Measurements from ENCODE around the gene CACNA1G. TPM values are rescaled to one million over a fixed set of nuclear protein-coding genes. Genes with fewer than 3 reads are reported as not detected.

CACNA1G gene
- total RNA-seq, 1 donor from 2014 or later: 0.08 TPM

DNA sequence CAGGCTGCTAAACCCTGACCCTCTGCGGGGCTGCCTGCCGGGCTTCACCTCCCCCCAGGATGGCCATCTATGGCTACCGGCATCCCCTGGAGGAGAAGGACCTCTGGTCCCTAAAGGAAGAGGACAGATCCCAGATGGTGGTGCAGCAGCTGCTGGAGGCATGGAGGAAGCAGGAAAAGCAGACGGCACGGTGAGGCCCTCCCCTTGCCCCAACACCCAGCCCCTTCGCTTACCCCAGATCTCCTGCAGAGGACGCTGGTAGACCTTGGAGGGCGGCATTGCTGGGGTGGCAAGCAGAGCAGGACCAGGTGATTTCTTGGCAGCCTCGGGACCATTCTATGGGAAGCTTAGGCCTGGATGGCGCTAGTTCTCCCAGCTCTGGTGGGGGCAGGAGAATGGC is 98.7 kb downstream of the CACNA1G start:
- no peak for ATAC-seq

GRCh38 chr17:50660042-50660886 is 99.7 kb downstream of the CACNA1G start:
- ATAC-seq: peak; percentile 14

- ATAC-seq: no peak
Measured at GRCh38 chr17:50660887-50661345, 100.4 kb downstream of the CACNA1G start.

- no peak for ATAC-seq
Measured at GRCh38 chr17:50661348-50661747, 100.8 kb downstream of the CACNA1G start.

GRCh38 chr17:50661795-50662391 is 101.4 kb downstream of the CACNA1G start:
- ATAC-seq: peak; percentile 83

- no peak for ATAC-seq
Measured at GRCh38 chr17:50662632-50663225, 102.2 kb downstream of the CACNA1G start.

- ATAC-seq: no peak
Measured at GRCh38 chr17:50663812-50664374, 103.4 kb downstream of the CACNA1G start.

DNA sequence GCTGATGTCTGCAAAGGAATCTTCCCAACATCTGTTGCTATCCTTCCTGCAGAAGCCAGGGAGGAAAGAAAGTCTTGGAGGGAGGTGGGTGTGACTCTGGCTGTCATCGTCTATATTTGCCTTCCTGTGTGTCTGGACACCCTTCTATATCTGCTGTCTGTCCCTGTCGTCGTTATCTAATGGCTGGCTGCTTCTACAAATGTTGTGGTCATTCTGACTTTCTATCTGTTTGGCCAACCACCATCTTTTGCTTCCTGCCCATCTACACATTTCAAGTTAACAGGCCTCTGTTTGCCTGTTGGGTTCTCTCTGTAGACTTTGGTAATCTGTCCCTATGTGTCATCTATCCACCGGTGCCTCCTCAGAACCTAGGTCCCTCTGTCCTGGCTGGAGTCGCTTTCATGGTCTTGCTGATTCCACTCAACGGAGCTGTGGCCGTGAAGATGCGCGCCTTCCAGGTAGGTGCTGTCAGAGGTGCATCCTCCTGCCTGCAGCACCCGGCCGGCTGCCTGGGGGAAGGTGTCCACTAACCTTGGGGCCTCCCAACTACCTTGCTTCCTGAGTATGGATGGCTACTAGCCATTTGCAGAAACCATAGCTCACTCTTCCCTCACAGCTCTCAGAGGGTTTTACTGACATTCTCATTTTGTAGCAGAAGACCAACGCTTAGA is 104.4 kb downstream of the CACNA1G start:
- no peak for ATAC-seq

DNA sequence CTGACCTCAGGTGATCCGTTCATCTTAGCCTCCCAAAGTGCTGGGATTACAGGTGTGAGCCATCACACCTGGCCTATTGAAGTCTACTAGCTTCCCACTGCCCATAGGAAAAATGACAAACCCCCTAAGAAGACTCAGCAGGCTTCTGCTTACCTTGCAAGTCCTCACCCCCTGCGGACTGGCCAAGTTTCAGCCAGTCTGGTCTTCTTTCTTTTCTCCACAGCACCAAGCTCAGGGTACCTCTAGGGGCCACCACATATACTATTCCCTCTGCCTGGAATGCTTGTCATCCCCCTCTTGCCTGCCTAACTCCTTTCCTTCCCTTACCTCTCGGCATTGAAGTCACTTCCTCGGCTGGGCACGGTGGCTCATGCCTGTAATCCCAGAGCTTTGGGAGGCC is 105.3 kb downstream of the CACNA1G start:
- no peak for ATAC-seq

- no peak for ATAC-seq
Measured at GRCh38 chr17:50666316-50666715, 105.8 kb downstream of the CACNA1G start.

DNA sequence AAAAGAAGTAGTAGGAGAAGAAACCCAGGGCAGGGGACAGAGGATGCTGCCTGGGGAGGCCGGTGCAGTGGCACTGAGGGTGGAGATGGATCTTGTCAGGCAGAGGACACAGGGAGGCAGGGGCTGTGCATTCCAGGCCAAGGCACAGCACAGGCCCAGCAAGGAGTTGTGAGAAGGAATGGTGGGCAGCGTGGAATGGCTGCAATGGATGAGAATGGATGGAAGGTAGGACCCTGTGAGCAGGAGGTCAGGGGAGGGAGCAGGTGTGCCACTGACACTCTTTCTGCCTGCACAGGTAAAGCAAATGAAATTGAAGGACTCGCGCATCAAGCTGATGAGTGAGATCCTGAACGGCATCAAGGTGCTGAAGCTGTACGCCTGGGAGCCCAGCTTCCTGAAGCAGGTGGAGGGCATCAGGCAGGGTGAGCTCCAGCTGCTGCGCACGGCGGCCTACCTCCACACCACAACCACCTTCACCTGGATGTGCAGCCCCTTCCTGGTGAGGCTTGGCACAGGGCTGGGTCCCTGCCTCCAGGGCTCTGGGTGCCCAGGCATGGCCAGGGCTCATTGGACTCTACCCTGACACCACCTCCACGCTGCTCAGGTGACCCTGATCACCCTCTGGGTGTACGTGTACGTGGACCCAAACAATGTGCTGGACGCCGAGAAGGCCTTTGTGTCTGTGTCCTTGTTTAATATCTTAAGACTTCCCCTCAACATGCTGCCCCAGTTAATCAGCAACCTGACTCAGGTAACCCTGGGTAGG is 106.9 kb downstream of the CACNA1G start:
- ATAC-seq: no peak

DNA sequence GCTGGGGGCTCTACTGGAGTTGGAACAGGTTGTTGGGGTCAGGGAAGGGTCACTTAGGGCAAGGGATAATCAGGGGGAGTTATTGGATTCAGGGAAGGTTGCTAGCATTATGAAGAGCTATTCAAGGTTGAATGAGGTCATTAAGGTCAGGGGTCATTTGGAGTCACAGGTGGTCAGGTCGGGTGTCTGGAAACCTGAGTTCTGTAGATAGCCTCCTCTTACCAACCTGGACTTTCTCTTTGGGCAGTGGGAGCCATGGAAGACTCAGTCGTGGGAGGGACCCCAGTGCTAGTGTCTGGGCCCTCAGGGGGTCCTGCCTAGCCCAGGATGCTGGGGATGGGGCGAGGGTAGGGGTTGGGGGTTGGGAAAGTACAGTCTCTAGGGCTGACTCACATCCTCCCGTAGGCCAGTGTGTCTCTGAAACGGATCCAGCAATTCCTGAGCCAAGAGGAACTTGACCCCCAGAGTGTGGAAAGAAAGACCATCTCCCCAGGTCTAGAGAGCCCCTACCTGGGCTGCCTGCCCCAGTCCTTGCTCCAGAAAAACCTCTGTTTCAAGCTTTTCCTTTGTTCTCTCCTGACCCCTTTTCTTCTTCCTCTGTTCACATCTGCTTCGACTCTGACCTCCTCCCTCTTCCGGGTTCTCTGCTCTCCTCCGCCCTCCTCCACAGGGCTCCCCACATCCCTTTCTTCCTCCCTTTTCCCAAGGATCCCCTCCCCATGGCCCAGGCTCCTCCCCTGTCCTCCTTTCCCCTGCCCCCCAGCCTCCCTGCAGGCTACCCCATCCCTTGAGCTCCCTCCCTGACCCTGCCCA is 107.7 kb downstream of the CACNA1G start:
- ATAC-seq: peak; percentile 6

- no peak for ATAC-seq
Measured at GRCh38 chr17:50668838-50669581, 108.5 kb downstream of the CACNA1G start.

GRCh38 chr17:50672071-50672470 is 111.6 kb downstream of the CACNA1G start:
- peak; percentile 24 for ATAC-seq

DNA sequence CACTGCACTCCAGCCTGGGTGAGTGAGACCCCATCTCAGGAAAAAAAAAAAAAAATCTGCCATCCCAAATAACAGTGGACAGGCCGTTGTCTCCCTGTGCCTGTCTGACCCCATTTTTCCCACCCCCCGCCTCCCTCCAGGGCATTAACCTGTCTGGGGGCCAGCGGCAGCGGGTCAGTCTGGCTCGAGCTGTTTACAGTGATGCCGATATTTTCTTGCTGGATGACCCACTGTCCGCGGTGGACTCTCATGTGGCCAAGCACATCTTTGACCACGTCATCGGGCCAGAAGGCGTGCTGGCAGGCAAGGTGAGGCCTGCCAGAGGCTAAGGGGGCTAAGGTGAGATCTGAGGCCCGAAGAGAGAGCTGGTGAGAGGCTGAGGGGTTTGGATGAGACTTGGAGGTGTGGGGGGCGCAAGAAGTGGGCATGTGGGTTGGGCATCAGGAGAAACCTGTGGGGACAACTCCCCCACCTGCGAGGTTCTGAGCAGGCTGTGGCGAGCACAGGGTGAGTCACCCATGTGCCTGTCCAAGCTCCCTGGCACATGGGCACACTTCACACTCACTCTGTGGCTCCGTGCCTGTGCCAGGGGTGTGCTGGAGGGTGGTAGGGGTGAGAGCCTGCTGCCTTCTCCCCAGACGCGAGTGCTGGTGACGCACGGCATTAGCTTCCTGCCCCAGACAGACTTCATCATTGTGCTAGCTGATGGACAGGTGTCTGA is 112.5 kb downstream of the CACNA1G start:
- ATAC-seq: peak; percentile 94

GRCh38 chr17:50675190-50675589 is 114.7 kb downstream of the CACNA1G start:
- no peak for ATAC-seq

DNA sequence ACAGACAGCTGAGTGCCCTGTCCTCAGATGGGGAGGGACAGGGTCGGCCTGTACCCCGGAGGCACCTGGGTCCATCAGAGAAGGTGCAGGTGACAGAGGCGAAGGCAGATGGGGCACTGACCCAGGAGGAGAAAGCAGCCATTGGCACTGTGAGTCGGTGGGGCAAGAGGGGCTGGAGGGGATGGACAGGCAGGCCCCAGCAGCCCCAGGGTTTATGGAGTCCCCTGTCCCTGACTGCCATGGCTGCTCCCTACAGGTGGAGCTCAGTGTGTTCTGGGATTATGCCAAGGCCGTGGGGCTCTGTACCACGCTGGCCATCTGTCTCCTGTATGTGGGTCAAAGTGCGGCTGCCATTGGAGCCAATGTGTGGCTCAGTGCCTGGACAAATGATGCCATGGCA is 115.1 kb downstream of the CACNA1G start:
- ATAC-seq: no peak

GRCh38 chr17:50676065-50676975 is 115.8 kb downstream of the CACNA1G start:
- ATAC-seq: no peak
